WI38 (cell line): ENCODE results near the gene MBLAC1.

Source experiments
- H3K4me3 ChIP-seq: 2 replicates; pipeline ENCODE4 v1.5.1; 2011; ENCODE audit warnings: low read depth, mild to moderate bottlenecking, control low read depth, low read length
- CTCF ChIP-seq: IDR thresholded peaks from 2 replicates; pipeline ENCODE4 v1.5.1; 2012; ENCODE audit warnings: low read depth, mild to moderate bottlenecking, control low read depth, low read length

MBLAC1 gene

GRCh38 chr7:100163871-100164270 lies 37.1 kb downstream of the MBLAC1 start:
- no peak overlapping the region for H3K4me3 ChIP-seq
- TF ChIP-seq CTCF = no peak

GRCh38 chr7:100166317-100166940 lies 39.7 kb downstream of the MBLAC1 start:
- TF ChIP-seq CTCF = no peak
- H3K4me3 ChIP-seq = no peak overlapping the region

- H3K4me3 ChIP-seq = peak overlapping the region; percentile 64
- TF ChIP-seq CTCF = no peak
Measured at GRCh38 chr7:100166970-100167911, 40.5 kb downstream of the MBLAC1 start.

- TF ChIP-seq CTCF = no peak
- H3K4me3 ChIP-seq = peak overlapping the region; percentile 64
Measured at GRCh38 chr7:100167912-100168323, 41.2 kb downstream of the MBLAC1 start.

- TF ChIP-seq CTCF = no peak
Measured at GRCh38 chr7:100169147-100169850, 42.5 kb downstream of the MBLAC1 start.

GRCh38 chr7:100170101-100170897 lies 43.5 kb downstream of the MBLAC1 start:
- no peak for TF ChIP-seq CTCF
- no peak overlapping the region for H3K4me3 ChIP-seq

More at GRCh38 chr7:100169147-100169850, 42.5 kb downstream of the MBLAC1 start:
- H3K4me3 ChIP-seq = no peak overlapping the region
